ENCODE measurements around the gene TMC3.

DNA sequence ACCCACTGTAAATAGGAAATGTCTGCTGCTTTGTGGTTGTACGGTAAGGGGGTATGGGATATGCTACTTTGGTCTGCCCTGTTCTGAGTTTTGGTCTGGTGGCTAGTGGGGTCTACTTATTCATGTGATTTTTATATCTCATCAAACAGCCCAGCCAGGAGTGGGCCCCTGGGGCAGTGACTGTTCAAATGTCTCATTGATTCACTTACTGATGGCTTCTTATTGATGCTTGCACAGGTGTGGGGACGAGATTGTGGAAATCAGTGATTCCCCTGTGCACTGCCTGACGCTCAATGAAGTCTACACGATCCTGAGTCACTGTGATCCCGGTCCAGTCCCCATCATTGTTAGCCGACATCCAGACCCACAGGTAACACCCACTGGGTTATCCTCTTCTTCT, 88.6 kb downstream of the TMC3 start:
- TF ChIP-seq, protein P1, sequence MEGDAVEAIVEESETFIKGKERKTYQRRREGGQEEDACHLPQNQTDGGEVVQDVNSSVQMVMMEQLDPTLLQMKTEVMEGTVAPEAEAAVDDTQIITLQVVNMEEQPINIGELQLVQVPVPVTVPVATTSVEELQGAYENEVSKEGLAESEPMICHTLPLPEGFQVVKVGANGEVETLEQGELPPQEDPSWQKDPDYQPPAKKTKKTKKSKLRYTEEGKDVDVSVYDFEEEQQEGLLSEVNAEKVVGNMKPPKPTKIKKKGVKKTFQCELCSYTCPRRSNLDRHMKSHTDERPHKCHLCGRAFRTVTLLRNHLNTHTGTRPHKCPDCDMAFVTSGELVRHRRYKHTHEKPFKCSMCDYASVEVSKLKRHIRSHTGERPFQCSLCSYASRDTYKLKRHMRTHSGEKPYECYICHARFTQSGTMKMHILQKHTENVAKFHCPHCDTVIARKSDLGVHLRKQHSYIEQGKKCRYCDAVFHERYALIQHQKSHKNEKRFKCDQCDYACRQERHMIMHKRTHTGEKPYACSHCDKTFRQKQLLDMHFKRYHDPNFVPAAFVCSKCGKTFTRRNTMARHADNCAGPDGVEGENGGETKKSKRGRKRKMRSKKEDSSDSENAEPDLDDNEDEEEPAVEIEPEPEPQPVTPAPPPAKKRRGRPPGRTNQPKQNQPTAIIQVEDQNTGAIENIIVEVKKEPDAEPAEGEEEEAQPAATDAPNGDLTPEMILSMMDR (IDR thresholded peaks at IDR 0.05): no peak
- TF ChIP-seq POLR2A (IDR thresholded peaks at IDR 0.05): no peak
- TF ChIP-seq EP300 (IDR thresholded peaks at IDR 0.05): no peak
